HG02798 (cell line): ENCODE results near the gene NAT10.
"Not testable (repeated sequence)": the region's sequence is repeated elsewhere in the genome, so short reads cannot be mapped to it uniquely, and the experiment has no call there.

Source experiments
- ATAC-seq: cut with Tn5 transposase; IDR thresholded peaks from one replicate; pipeline ENCODE4 v1.9.1; 2021; ENCODE audit warnings: mild to moderate bottlenecking; ENCODE audit not compliant: unreplicated experiment, poor library complexity

Gene NAT10

DNA sequence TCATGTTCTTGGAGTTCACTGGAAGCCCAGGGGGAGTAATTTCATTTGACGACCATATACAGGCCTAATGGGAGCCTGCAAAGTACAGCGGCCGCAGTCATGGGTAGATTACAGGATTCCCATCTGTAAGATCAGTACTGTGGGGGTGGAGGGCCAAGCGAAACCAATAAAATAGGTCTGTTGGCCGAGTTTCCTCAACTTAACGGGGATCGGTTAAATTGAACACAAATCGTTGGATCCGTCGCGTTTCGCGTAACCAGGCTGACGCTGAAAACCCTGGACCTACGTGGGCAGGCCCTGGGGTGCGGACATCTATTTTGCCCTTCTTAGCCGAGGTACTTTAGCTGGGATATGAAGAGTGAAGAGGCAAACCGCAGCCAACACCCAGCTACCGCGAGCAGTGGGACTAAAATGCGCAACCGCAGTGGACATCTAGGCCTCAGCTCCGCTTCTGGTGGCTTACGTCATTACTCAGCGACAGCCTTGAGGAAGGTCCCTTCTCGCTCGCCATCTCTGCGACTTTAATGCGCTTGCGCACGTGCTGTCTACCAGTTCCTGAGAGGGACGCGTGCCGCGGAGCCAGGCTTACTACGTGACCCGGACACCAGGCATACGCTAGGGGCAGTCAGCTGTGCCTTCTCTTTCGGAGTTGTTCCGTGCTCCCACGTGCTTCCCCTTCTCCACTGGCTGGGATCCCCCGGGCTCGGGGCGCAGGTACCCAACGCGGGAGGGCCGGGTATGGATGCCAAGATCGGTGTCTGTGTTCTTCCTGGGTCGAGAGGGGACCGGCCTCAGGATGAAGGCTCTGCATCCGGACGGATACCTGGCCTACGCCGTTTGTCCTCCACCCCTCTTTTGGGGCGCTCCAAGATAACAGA lies at the start of gene NAT10:
TSS of gene NAT10 (plus strand) at position 551 of the 878 bp plus-strand sequence. CDS start 2,597 bp downstream, outside the sequence.
- ATAC-seq = peak; percentile 95

DNA sequence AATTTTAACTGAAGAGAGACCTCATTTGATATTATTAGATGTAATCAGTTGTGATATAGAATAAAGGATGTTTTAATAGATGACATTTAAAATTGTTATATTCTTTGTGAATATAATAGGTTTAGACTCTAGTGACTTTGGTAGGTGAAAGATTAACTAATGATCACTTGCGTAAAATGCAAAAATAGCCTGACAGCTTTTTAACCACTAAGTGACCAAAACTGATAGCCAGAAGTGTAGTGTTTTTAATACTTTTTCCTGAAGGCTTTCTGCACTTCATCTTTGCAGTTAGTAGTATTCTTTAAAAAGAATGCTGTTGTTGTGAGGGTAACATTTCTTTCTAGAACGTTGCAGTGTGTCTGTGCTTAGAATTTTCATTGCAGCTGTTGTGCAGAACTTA lies 48.8 kb upstream of the NAT10 start:
- no peak for ATAC-seq

DNA sequence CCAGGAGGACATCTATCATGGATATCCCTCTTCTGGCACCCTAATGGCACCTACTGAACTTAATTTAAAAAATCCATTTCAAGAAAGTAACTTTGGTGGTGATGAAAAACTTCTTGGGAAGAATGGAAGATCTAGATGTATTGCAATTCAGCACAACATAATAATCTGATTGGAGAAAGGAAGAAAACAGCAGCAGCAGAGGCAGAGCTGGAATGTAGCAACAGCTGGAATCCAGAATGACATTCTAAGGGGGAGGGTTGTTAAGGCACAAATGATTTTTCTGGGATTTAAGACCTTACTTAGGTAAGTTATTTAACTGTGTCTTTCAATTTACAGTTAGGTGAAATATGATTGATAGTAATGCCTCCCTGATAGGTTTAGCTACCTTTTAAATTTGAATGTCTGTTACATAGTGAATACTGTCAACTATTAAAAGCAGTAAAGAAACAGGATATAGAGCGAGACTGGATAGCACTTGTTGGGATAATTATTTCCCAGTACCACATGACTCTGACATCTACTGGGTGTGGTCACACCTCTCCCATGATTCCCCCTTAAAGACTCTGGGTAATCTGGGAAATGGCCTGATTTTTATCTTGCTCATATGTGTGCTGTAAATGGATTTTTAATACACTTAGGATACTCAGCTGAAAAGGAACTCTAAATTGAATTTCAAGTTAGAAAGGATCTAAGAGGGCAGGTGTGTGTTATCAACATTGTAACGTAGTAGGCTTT lies 42.2 kb upstream of the NAT10 start:
- ATAC-seq = no peak

DNA sequence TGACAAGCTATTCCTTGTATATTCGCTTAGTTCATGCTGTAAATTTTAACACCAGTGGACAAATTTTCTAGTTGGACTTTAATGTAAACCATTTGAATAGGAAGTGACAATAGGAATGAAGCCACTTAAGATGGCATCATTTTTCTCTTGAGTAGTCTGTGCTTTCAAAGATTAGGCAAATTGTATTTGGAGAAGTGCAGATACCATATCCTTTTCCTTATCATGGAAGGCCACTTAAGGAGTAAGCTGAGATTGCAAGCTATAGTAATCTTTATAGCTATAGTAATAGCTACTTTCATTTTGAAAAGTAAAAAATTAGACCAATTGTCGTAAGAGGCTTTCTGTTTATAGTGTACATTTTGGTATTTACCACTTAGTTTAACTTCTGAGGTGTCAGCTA lies 41.1 kb upstream of the NAT10 start:
- no peak for ATAC-seq

DNA sequence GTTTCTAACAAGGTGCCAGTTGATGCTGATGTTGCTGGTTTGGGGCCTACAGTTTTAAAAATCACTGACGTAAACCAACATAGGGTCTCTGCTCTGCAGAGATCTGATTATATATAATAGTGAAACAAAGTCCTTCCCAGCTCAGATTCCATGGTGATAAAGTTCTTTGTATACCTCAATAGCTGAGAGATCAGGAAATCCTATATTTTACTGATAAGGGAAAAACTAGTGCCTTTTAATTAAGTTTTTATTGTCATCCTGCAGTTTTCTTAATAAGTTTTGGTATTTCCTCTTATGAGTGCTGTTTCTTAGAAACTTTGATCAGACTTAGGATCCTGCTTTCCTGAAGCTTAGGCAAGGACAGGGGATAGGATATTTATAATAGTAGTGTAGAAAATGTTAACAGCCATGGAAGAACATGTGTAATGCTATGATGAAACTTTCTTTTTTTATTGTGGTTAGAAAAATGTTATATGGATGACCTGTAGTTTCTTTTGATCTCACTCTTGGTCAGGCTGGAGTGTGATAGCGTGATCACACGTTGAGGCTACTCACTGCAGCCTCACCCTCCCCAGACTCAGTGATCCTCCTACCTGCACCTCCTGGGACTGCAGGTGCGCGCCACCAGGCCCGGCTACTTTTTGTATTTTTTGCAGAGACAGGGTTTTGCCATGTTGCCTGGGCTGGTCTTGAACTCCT lies 39.8 kb upstream of the NAT10 start:
- no peak for ATAC-seq

DNA sequence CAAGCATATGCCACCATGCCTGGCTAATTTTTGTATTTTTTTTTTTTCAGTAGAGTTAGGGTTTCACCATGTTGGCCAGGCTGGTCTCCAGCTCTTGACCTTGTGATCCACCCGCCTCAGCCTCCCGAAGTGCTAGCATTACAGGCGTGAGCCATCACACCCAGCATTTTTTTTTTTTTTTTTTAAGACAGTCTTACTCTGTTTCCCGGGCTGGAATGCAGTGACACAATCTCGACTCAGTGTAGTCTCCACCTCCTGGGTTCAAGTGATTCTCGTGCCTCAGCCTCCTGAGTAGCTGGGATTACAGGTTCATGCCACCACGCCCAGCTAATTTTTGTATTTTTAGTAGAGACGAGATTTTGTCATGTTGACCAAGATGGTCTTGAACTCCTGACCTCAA lies 38.7 kb upstream of the NAT10 start:
- not testable (repeated sequence) for ATAC-seq

DNA sequence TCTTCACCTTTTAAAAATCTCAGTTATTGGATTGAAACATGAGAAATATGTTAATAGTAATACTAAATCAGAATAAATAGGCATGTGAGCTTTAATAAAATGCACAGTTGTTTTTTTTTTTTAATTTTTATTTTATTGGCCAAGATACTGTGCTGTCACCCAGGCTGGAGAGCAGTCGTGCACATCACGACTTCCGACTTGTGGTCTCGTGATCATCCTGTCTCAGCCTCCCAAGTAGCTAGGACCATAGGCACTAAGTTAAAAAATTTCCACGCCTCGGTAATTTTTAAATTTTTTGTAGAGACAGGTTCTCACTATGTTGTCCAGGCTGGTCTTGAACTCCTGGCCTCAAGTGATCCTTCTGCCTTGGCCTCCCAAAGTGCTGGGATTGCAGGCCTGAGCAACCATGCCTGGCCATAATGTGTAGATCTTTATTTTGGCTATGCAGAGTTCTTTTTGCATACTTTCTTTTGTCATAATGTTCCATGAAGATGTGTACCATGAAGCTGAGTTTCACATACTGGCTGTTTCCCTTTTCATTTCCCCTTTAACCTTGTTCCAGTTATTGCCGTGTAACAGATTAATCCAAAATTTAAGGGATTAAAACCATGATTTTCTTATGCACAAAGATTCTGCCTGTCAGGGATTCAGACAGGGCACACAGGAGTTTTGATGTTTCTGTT lies 37.9 kb upstream of the NAT10 start:
- ATAC-seq = no peak

DNA sequence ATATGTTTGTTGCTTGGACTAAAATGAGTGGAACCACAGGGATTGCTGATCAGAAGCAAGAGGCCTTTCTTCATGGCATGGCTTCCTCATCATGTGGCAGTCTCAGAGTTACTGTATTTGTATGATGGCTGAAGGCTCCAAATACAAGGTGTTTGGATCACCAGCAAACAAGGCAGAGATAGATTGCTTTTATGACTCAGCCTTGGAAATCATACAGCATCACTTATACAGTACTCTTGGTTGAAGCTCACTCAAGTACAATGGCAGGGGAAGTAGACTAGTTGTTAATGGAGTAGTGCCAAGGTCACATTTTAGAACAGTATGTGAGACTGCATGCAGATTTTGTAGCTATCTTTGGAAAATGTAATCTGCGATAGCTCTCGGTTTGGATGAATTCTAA lies 37.3 kb upstream of the NAT10 start:
- no peak for ATAC-seq

DNA sequence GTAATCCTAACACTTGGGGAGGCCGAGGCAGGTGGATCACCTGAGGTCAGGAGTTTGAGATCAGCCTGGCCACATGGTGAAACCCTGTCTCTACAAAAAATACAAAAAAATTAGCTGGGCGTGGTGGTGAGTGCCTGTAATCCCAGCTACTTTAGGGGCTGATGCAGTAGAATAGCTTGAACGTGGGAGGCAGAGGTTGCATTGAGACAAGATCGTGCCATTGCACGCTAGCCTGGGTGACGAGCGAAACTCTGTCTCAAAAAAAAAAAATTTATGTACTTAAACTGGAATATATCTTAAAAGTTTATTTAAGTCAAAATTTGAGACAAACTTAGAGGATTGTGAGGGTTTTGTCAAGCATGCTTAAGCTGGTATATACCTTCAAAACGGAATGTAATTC lies 34.1 kb upstream of the NAT10 start:
- not testable (repeated sequence) for ATAC-seq

DNA sequence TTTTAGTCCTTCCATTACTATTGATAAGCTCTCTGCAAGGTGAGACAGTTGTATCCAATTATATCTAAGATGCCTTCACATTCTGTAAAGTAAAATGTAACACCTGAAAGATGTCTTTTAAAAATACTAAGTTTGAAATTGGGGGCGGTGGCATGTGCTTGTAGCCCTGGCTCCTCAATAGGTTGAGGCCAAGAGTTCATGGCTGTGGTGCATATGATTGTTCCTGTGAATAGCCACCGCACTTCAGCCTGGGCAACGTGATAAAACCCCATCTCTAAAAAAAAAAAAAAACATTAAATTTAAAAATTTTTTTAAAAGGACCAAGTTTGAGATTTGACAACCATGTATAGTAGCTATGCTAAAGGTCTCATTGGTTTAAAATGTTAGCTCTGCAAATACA lies 33.4 kb upstream of the NAT10 start:
- ATAC-seq = no peak

DNA sequence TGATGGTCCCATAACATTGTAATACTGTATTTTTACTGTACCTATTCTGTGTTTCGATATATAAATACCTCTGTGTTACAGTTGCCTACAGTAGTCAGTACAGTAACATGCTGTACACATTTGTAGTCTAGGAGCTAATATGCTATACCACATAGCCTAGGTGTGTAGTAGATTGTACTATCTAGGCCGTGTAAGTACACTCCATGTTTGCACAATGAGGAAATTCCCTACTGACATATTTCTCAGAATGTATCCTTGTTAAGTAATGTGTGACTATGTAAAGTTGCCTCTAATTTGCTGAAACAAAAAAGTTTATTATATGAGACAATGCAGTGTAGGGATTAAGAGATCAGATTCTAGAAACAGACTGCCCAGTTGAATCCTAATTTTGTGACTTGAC lies 32.6 kb upstream of the NAT10 start:
- no peak for ATAC-seq

DNA sequence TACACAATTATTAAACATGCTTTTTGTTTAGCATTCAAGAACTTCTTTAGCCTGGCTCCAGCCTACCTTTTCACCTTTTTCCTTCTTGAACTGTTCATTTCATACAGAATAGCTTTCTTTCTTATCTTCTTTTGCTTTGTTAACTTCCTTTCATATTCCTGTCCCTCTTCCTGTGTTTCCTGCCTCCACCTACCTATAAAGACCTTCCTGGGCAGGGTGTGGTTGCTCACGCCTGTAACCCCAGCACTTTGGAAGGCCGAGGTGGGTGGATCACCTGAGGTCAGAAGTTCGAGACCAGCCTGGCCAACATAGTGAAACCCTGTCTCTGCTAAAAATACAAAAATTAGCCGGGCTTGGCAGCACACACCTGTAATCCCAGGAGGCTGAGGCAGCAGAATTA lies 31.0 kb upstream of the NAT10 start:
- ATAC-seq = no peak

DNA sequence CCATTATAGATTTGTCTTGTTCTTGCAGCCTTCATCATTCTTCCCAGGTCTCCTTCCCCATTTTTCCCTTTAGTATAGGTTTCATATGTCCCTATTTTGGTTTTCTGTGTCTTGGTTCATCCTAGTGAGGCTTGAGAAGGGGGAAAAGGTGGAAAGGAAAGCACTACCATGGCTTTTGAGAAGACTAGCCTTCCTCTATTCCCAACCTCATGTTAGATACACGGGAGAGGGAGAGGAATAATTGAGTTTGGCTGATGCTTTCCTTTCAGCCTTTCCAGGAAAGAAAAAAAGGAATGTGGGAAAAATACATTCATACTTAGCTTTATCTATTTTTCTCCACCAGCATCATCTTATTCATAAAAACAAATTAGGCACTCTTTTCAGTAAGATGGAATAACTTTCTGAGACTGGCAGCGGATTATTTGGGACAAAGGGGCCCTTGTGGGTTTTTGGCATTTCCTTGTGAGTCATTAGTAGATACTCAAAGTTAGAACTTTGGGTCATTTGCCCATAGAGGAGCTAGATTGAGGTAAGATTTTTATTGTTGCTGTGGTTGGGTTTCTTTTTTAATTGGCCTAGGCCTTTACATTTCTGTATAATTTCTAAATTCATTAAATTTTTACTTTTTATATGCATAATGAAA lies 30.1 kb upstream of the NAT10 start:
- ATAC-seq = no peak

DNA sequence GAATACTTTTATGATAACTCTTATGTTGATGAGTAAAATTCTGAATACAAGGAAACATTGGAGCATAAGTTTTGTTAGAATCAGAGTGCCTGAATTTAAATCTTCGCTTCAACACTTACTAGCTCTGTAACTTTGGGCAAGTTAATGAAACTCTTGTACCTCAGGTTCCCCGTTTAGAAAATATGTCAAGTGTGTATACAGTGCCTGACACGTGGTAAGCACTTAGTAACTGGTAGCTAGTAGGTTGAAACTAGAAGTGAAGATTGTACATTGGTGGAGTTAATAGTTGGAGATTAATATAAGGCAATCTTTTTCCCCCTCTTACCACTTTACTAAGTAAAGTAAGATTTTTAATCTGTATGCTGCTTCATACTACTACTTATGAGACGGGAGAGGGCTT lies 24.8 kb upstream of the NAT10 start:
- ATAC-seq = no peak

DNA sequence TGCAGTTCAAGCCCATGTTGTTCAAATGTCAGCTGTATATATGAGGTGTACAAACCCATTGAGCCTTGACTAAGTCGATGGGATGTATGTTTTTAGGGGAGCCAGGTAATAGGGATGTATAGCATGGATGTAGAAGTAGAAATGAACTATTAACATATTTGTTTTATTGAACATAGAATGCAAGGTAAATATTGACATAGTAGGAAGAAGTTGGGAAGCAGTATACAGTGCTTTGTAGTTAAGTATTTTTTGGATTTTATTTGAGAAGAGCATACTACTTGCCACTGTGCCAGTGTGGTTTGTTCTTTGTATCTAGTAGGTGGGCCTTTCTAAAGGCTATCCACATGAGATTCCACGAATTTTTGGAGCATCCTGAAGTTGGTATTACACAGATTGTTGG lies 20.8 kb upstream of the NAT10 start:
- no peak for ATAC-seq

DNA sequence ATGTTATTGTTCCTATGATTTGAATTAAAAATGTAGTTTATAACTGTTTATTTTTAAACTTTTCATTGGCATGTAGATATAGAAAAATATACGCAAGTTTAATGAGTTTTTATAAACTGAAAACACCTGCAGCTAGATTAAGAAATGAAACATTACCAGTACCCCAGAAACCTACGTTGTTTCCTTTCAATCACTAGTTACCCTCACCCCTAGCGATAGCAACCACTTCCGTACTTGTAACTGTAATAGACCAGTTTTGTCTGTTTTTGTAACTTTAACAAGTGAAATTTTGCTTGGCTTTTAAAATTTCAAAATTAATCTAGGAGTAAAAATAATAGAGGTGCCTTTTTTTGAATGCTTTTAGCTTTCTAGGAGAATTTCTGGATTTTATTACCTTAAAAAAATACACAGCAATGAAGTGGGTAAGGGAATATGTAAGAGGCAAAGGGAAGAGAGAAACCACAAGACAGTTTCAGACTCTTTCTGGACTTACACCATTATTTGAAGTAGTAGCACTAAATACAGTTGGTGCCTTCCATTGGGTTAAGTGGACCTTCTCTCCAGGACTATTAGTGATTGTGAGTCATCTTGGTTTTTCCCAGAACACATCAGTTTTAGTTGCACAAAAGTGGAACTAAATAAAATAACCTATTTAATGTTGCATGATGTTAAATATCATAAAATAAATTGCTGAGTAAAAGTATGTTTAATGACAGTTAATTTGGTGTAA lies 18.7 kb upstream of the NAT10 start:
- no peak for ATAC-seq

DNA sequence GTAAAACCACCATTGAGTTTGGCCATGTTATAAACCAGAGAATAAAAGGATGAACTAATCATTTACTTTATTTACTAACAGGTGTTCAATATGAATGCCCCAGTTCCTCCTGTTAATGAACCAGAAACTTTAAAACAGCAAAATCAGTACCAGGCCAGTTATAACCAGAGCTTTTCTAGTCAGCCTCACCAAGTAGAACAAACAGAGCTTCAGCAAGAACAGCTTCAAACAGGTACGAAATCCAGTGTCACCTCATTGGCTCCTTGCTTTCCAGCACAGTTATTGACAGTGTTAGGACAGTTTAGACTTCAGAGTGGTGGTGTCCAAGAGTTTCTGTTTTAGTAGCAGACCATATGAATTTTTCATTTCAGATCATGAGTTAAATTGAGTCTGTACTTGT lies 13.6 kb upstream of the NAT10 start:
- ATAC-seq = no peak

DNA sequence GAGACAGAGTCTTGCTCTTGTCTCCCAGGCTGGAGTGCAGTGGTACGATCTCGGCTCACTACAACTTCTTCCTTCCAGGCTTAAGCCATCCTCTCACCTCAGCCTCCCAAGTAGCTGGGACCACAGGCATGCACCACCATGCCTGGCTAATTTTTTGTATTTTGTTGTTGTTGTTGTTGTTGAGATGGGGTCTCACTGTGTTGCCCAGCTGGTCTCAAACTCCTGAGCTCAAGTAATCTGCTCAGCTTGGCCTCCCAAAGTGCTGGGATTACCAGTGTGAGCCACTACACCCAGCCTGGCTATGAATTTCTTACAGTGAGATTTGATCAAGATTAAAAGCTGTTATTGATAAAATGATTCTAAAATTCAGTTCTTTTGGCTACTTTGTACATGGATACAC lies 10.5 kb upstream of the NAT10 start:
- ATAC-seq = not testable (repeated sequence)

DNA sequence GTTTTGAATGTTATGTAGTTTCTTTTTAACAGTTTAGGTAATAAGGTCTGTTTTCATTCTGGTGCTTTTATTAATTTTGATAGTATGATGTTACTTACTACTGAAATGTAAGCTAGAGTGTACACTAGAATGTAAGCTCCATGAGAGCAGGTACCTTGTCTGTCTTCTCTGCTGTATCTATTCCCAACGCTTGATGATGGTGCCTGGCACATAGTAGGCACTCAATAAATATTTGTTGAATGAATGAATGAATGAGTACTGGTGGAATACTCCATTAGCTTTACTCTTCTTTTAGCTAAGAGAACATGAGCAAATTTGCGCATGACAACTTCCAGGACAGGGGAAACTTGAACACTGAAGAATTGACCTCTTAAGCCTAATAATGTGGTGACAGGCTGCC lies 6.6 kb upstream of the NAT10 start:
- no peak for ATAC-seq
